DMS153 (cell line): ENCODE data around the gene PDZRN4.

ENCODE experiments used
- DNase-seq: peaks from one replicate; lab custom pipeline; 2025; lab: John Stamatoyannopoulos, UW

PDZRN4 gene

GRCh38 chr12:41362510-41362909 is 174.4 kb downstream of the PDZRN4 start:
- DNase-seq: no peak

- no peak for DNase-seq
These were observed 174.8 kb downstream of the PDZRN4 start for GRCh38 chr12:41362931-41363330.

- DNase-seq: no peak
These were observed 176.1 kb downstream of the PDZRN4 start for GRCh38 chr12:41364211-41364610.

- peak; percentile 49 for DNase-seq
These were observed 177.6 kb downstream of the PDZRN4 start for GRCh38 chr12:41365653-41366171.

GRCh38 chr12:41367726-41368405 is 179.7 kb downstream of the PDZRN4 start:
- DNase-seq: no peak

GRCh38 chr12:41380878-41381277 is 192.8 kb downstream of the PDZRN4 start:
- DNase-seq: no peak

GRCh38 chr12:41402801-41403200 is 214.7 kb downstream of the PDZRN4 start:
- no peak for DNase-seq

- no peak for DNase-seq
These were observed 219.2 kb downstream of the PDZRN4 start for GRCh38 chr12:41407232-41407799.

- DNase-seq: no peak
These were observed 221.5 kb downstream of the PDZRN4 start for GRCh38 chr12:41409628-41410027.

- no peak for DNase-seq
These were observed 230.5 kb downstream of the PDZRN4 start for GRCh38 chr12:41418586-41418985.

GRCh38 chr12:41419131-41419893 is 231.2 kb downstream of the PDZRN4 start:
- no peak for DNase-seq

GRCh38 chr12:41424651-41425050 is 236.5 kb downstream of the PDZRN4 start:
- no peak for DNase-seq

GRCh38 chr12:41433460-41433859 is 245.3 kb downstream of the PDZRN4 start:
- DNase-seq: no peak

GRCh38 chr12:41436076-41436475 is 248.0 kb downstream of the PDZRN4 start:
- no peak for DNase-seq

- no peak for DNase-seq
These were observed 249.4 kb downstream of the PDZRN4 start for GRCh38 chr12:41437563-41437962.

- no peak for DNase-seq
These were observed 250.9 kb downstream of the PDZRN4 start for GRCh38 chr12:41438854-41439541.

GRCh38 chr12:41439801-41440200 is 251.7 kb downstream of the PDZRN4 start:
- no peak for DNase-seq

GRCh38 chr12:41441180-41441579 is 253.1 kb downstream of the PDZRN4 start:
- no peak for DNase-seq

GRCh38 chr12:41442896-41443295 is 254.8 kb downstream of the PDZRN4 start:
- DNase-seq: no peak

GRCh38 chr12:41443690-41444089 is 255.6 kb downstream of the PDZRN4 start:
- DNase-seq: no peak

- DNase-seq: no peak
These were observed 264.8 kb downstream of the PDZRN4 start for GRCh38 chr12:41452838-41453407.

- no peak for DNase-seq
These were observed 265.3 kb downstream of the PDZRN4 start for GRCh38 chr12:41453409-41453808.
